Activated naive CD4-positive, alpha-beta T cell (primary cell): ENCODE measurements around the gene MRPL27.

Experiments used
- DNase-seq, 4 experiments: peaks; one replicate each; lab custom pipeline; 2025; lab: John Stamatoyannopoulos, UW

Gene MRPL27

GRCh38 chr17:50386510-50386909 lies 13.5 kb upstream of the MRPL27 start:
- no peak for DNase-seq

GRCh38 chr17:50382931-50383330 lies 9.9 kb upstream of the MRPL27 start:
- no peak for DNase-seq

GRCh38 chr17:50381920-50382319 lies 8.9 kb upstream of the MRPL27 start:
- no peak for DNase-seq

GRCh38 chr17:50381260-50381815 lies 8.4 kb upstream of the MRPL27 start:
- DNase-seq, result no peak

GRCh38 chr17:50380369-50381259 lies 7.6 kb upstream of the MRPL27 start:
- DNase-seq, result no peak

GRCh38 chr17:50379351-50380132 lies 6.6 kb upstream of the MRPL27 start:
- no peak for DNase-seq

GRCh38 chr17:50375858-50376538 lies 3.0 kb upstream of the MRPL27 start:
- DNase-seq, result no peak

GRCh38 chr17:50373705-50374104 lies 721 bp upstream of the MRPL27 start:
- no peak for DNase-seq

- no peak for DNase-seq
Observed at GRCh38 chr17:50372222-50372757, 694 bp downstream of the MRPL27 start.

GRCh38 chr17:50371526-50371925 lies 1.5 kb downstream of the MRPL27 start:
- no peak for DNase-seq

- DNase-seq, result no peak
Observed at GRCh38 chr17:50370052-50370451, 2.9 kb downstream of the MRPL27 start.

GRCh38 chr17:50367401-50367800 lies 5.6 kb downstream of the MRPL27 start:
- no peak for DNase-seq

- DNase-seq, result no peak
Observed at GRCh38 chr17:50365649-50366393, 7.2 kb downstream of the MRPL27 start.

GRCh38 chr17:50365165-50365564 lies 7.8 kb downstream of the MRPL27 start:
- DNase-seq, result no peak

GRCh38 chr17:50364715-50365114 lies 8.3 kb downstream of the MRPL27 start:
- DNase-seq, result no peak

GRCh38 chr17:50364061-50364458 lies 8.9 kb downstream of the MRPL27 start:
- no peak for DNase-seq

GRCh38 chr17:50363217-50364060 lies 9.5 kb downstream of the MRPL27 start:
- DNase-seq, result no peak

- no peak for DNase-seq
Observed at GRCh38 chr17:50362661-50363060, 10.3 kb downstream of the MRPL27 start.

- peak in 2 of 4 experiments; percentile 20 to 38 for DNase-seq
Observed at GRCh38 chr17:50361561-50362480, 11.2 kb downstream of the MRPL27 start.
